Activated T-cell treated with anti-CD3 and anti-CD28 coated beads, Interleukin-2, amount 50 U/mL, for 24 hours (primary cell): ENCODE results near the gene YJU2.

ENCODE experiments used
- DNase-seq: peaks from one replicate; pipeline ENCODE4 v3.0.0-alpha.2; 2020
- H3K27ac Mint-ChIP-seq: 2 replicates; pipeline ENCODE4 v1.8.0; 2020; ENCODE audit warnings: mild to moderate bottlenecking, mixed read lengths
- H3K27me3 Mint-ChIP-seq: 2 replicates; pipeline ENCODE4 v1.8.0; 2020; ENCODE audit warnings: mixed read lengths
- H3K36me3 Mint-ChIP-seq: 2 replicates; pipeline ENCODE4 v1.8.0; 2020; ENCODE audit warnings: low read depth, mixed read lengths
- H3K4me1 Mint-ChIP-seq: 2 replicates; pipeline ENCODE4 v1.8.0; 2020; ENCODE audit warnings: low read depth, mixed read lengths
- H3K4me3 Mint-ChIP-seq: 2 replicates; pipeline ENCODE4 v1.8.0; 2020; ENCODE audit warnings: mild to moderate bottlenecking, moderate library complexity, mixed read lengths
- H3K9me3 Mint-ChIP-seq: 2 replicates; pipeline ENCODE4 v1.8.0; 2020; ENCODE audit warnings: mixed read lengths

YJU2 gene

GRCh38 chr19:4316956-4317355 lies 70.1 kb downstream of the YJU2 start:
- H3K36me3 Mint-ChIP-seq: no peaks in the 10 kb centered on the region
- no peaks in the 10 kb centered on the region for H3K4me1 Mint-ChIP-seq
- no peak overlapping the region for H3K27ac Mint-ChIP-seq
- no peak overlapping the region for H3K4me3 Mint-ChIP-seq
- no peaks in the 10 kb centered on the region for H3K9me3 Mint-ChIP-seq
- no peak for DNase-seq
- no peaks in the 10 kb centered on the region for H3K27me3 Mint-ChIP-seq

GRCh38 chr19:4318460-4318859 lies 71.6 kb downstream of the YJU2 start:
- H3K36me3 Mint-ChIP-seq: no peaks in the 10 kb centered on the region
- no peak for DNase-seq
- no peak overlapping the region for H3K27ac Mint-ChIP-seq
- no peaks in the 10 kb centered on the region for H3K4me1 Mint-ChIP-seq
- H3K9me3 Mint-ChIP-seq: no peaks in the 10 kb centered on the region
- H3K27me3 Mint-ChIP-seq: no peaks in the 10 kb centered on the region
- H3K4me3 Mint-ChIP-seq: no peak overlapping the region
